OCI-LY1 (cell line): ENCODE measurements around the gene ERBB4.

ENCODE experiments used
- H2AFZ ChIP-seq: fragments of 200-600 bp; sonication (generic), shearing (Covaris generic); 2 replicates; pipeline ENCODE4 v1.6.0; 2014; ENCODE audit warnings: antibody characterized with exemption, mild to moderate bottlenecking, low read length
- H3F3A ChIP-seq: fragments of 200-600 bp; sonication (generic), shearing (Covaris generic); 2 replicates; pipeline ENCODE4 v1.6.0; 2014; ENCODE audit warnings: mild to moderate bottlenecking, antibody characterized with exemption, low read length, moderate library complexity; ENCODE audit not compliant: insufficient read depth
- H3K27ac ChIP-seq: fragments of 200-600 bp; sonication (generic); 2 replicates; pipeline ENCODE4 v1.5.1; 2014; ENCODE audit warnings: low read length, mixed run types, mild to moderate bottlenecking, low read depth; ENCODE audit not compliant: poor library complexity, severe bottlenecking
- H3K27me3 ChIP-seq: fragments of 200-600 bp; sonication (generic); 2 replicates; pipeline ENCODE4 v1.6.0; 2014; ENCODE audit warnings: antibody characterized with exemption, mild to moderate bottlenecking, low read length, moderate library complexity; ENCODE audit not compliant: insufficient read depth
- H3K36me3 ChIP-seq: fragments of 200-600 bp; sonication (generic); 2 replicates; pipeline ENCODE4 v1.6.1; 2014; ENCODE audit warnings: mild to moderate bottlenecking, antibody characterized with exemption, low read length, moderate library complexity, mixed read lengths; ENCODE audit not compliant: insufficient read depth
- H3K4me1 ChIP-seq: fragments of 200-600 bp; sonication (generic); 2 replicates; pipeline ENCODE4 v1.5.1; 2014; ENCODE audit warnings: mild to moderate bottlenecking, low read length, moderate library complexity; ENCODE audit not compliant: insufficient read depth, severe bottlenecking
- H3K4me2 ChIP-seq: fragments of 200-600 bp; sonication (generic), shearing (Covaris generic); 2 replicates; pipeline ENCODE4 v1.6.1; 2014; ENCODE audit warnings: low read length
- H3K4me3 ChIP-seq: fragments of 200-600 bp; sonication (generic); 2 replicates; pipeline ENCODE4 v1.5.1; 2014; ENCODE audit warnings: low read length, low read depth, mild to moderate bottlenecking, mixed read lengths; ENCODE audit not compliant: poor library complexity, severe bottlenecking
- H3K79me2 ChIP-seq: fragments of 200-600 bp; shearing (Covaris generic); 2 replicates; pipeline ENCODE4 v1.6.1; 2016; ENCODE audit warnings: mixed run types, low read length, mixed read lengths; ENCODE audit not compliant: insufficient read depth
- H3K9ac ChIP-seq: fragments of 200-600 bp; sonication (generic), shearing (Covaris generic); 2 replicates; pipeline ENCODE4 v1.6.1; 2014; ENCODE audit warnings: mild to moderate bottlenecking, low read length, mixed read lengths
- H3K9me2 ChIP-seq: fragments of 200-600 bp; sonication (generic), shearing (Covaris generic); 2 replicates; pipeline ENCODE4 v1.6.1; 2014; ENCODE audit warnings: low read depth, mild to moderate bottlenecking, low read length, mixed read lengths
- H3K9me3 ChIP-seq: fragments of 200-600 bp; shearing (Covaris generic); 2 replicates; pipeline ENCODE4 v1.6.1; 2014; ENCODE audit warnings: low read length, mixed read lengths
- H4K20me1 ChIP-seq: fragments of 200-600 bp; sonication (generic), shearing (Covaris generic); 2 replicates; pipeline ENCODE4 v1.6.0; 2016; ENCODE audit warnings: mild to moderate bottlenecking, low read length; ENCODE audit not compliant: insufficient read depth
- EZH2 ChIP-seq: fragments of 200-600 bp; sonication (generic), shearing (Covaris generic); IDR thresholded peaks from 2 replicates; pipeline ENCODE4 v1.8.0; 2017; ENCODE audit warnings: borderline replicate concordance, mixed run types, mild to moderate bottlenecking, antibody characterized with exemption, low read length, moderate library complexity, mixed read lengths
- TF ChIP-seq, protein P1 (sequence below): fragments of 200-600 bp; sonication (generic), shearing (Covaris generic); IDR thresholded peaks from 2 replicates; pipeline ENCODE4 v1.5.1; 2017; ENCODE audit warnings: mild to moderate bottlenecking, antibody characterized with exemption, low read length, moderate library complexity, mixed read lengths

ERBB4 gene

DNA sequence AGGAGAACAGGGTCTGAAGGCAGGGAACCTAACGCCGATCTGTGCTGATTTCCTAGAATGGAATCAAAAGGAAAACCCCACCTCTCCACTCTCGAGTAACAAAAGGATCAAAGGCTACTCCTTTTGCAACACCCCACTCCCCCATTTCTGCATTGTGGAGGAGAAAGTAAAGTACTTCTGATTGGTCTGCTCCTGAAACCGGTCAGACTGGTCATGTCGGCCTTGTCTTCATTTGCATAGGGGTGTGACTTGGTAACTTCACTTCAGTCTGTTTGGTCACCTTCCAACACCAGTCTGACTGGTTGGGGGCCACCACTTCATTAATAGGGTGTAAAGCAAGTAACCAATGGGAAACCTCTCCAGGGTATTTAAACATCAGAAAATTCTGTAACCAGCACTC is 771.9 kb downstream of the ERBB4 start:
- H3F3A ChIP-seq = no peaks in the 10 kb centered on the region
- TF ChIP-seq, protein P1, sequence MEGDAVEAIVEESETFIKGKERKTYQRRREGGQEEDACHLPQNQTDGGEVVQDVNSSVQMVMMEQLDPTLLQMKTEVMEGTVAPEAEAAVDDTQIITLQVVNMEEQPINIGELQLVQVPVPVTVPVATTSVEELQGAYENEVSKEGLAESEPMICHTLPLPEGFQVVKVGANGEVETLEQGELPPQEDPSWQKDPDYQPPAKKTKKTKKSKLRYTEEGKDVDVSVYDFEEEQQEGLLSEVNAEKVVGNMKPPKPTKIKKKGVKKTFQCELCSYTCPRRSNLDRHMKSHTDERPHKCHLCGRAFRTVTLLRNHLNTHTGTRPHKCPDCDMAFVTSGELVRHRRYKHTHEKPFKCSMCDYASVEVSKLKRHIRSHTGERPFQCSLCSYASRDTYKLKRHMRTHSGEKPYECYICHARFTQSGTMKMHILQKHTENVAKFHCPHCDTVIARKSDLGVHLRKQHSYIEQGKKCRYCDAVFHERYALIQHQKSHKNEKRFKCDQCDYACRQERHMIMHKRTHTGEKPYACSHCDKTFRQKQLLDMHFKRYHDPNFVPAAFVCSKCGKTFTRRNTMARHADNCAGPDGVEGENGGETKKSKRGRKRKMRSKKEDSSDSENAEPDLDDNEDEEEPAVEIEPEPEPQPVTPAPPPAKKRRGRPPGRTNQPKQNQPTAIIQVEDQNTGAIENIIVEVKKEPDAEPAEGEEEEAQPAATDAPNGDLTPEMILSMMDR = no peak
- no peak for TF ChIP-seq EZH2

DNA sequence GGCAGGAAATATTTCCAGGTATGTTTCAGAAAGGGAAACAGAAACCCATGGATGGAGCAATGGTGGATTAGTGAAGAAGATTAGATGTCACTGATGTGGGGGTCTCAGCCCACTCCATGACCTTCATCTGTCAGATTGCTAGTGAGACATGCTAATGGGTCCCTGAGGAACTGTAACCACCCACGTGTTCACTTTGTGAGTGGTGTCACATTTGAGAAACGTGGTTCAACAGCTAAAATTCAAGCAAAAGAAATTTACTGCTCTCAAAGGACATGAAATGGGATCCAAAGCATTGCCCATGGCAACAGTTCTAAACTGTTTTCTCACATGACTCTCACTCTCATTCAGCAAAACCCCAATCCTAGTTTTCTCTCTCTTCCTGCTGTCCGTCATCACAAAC is 776.1 kb downstream of the ERBB4 start:
- Histone ChIP-seq H2AFZ (no peak overlapping the region), H3K4me3 (no peak overlapping the region)
- no peak for TF ChIP-seq EZH2
- TF ChIP-seq, protein P1 = no peak

More for the DNA sequence above, 771.9 kb downstream of the ERBB4 start:
- peaks cover 8% of the 10 kb centered on the region; the same call in 1 of the 2 replicates for H3K36me3 ChIP-seq
- H3K4me2 ChIP-seq = no peak overlapping the region
- H2AFZ ChIP-seq = no peak overlapping the region
- H3K79me2 ChIP-seq = no peaks in the 10 kb centered on the region
- no peak overlapping the region for H3K27ac ChIP-seq
- H3K9me3 ChIP-seq = no peaks in the 10 kb centered on the region
- H3K4me1 ChIP-seq = peaks cover 6% of the 10 kb centered on the region
- H4K20me1 ChIP-seq = no peaks in the 10 kb centered on the region
- H3K9me2 ChIP-seq = no peaks in the 10 kb centered on the region
- no peaks in the 10 kb centered on the region for H3K27me3 ChIP-seq
- no peak overlapping the region for H3K9ac ChIP-seq
- no peak overlapping the region for H3K4me3 ChIP-seq

DNA sequence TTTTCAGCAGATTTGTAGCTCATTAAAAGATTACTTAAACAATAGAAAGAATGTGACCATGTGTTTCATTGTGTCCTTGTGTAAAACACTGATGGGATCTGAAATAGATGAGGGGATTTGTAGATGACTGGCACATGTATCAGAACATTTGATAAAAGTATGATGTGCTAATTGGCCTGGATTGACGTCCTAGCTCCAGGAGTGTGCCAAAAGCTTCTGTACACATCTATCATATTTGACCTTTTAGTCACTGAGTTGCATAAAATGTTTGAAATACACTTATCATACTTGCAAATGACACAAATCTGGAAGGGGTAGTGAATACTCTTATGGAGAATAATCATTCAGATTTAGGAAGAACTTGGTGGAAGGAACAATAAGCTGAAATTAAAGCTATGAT is 778.5 kb downstream of the ERBB4 start:
- Histone ChIP-seq H3K27ac (no peak overlapping the region), H2AFZ (no peak overlapping the region), H3K27me3 (no peaks in the 10 kb centered on the region), H3K4me1 (peaks cover 7% of the 10 kb centered on the region), H3K9ac (no peak overlapping the region), H4K20me1 (no peaks in the 10 kb centered on the region), H3K79me2 (no peaks in the 10 kb centered on the region), H3F3A (no peaks in the 10 kb centered on the region), H3K36me3 (no peaks in the 10 kb centered on the region), H3K4me3 (no peak overlapping the region), H3K9me3 (no peaks in the 10 kb centered on the region), H3K9me2 (no peaks in the 10 kb centered on the region), H3K4me2 (no peak overlapping the region)
- TF ChIP-seq, protein P1 = no peak
- TF ChIP-seq EZH2 = no peak

More for the DNA sequence above, 776.1 kb downstream of the ERBB4 start:
- no peak overlapping the region for H3K9ac ChIP-seq
- H3K36me3 ChIP-seq = no peaks in the 10 kb centered on the region
- H3K4me2 ChIP-seq = no peak overlapping the region
- H3K79me2 ChIP-seq = no peaks in the 10 kb centered on the region
- no peaks in the 10 kb centered on the region for H3K27me3 ChIP-seq
- H3K9me2 ChIP-seq = no peaks in the 10 kb centered on the region
- peaks cover under 1% of the 10 kb centered on the region for H3K4me1 ChIP-seq
- H3K9me3 ChIP-seq = no peaks in the 10 kb centered on the region
- no peaks in the 10 kb centered on the region for H3F3A ChIP-seq
- no peaks in the 10 kb centered on the region for H4K20me1 ChIP-seq
- H3K27ac ChIP-seq = no peak overlapping the region
